HG03039 (cell line): ENCODE results near the gene FAM222B.
"Not testable (repeated sequence)": the region's sequence is repeated elsewhere in the genome, so short reads cannot be mapped to it uniquely, and the experiment has no call there.

Source experiments
- ATAC-seq: cut with Tn5 transposase; IDR thresholded peaks from one replicate; pipeline ENCODE4 v1.9.1; 2021; ENCODE audit warnings: mild to moderate bottlenecking, moderate library complexity; ENCODE audit not compliant: unreplicated experiment

Gene FAM222B

DNA sequence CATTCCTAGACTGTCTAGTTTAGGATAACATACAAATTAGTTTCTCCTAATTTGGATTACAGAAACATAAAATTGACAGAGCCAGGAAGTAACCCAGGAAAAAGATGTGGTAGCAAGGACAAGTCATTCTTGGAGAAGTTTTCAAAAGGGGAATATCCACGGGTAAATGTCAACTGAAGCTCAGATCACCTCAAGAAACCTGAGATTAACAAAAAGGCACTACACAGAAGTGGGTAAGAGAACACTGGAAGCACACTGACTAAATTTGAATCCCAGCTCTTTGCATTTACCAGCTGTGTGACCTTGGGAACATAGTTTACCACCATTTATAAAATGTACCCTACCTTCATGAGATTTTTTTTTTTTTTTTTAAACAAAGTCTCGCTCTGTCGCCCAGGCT, 59.4 kb downstream of the FAM222B start:
- no peak for ATAC-seq

DNA sequence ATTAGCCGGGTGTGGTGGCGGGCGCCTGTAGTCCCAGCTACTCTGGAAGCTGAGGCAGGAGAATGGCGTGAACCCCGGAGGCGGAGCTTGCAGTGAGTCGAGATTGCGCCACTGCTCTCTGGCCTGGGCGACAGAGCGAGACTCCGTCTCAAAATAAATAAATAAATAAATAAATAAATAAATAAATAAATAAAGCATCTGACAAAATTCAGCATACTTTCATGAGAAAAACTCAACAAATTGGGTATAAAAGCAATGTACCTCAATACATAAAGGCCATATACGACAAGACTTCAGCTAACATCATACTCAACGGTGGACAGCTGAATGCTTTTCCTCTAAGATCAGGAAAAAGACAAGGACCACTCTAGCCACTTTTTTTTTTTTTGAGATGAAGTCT, 63.0 kb downstream of the FAM222B start:
- ATAC-seq, result not testable (repeated sequence)

DNA sequence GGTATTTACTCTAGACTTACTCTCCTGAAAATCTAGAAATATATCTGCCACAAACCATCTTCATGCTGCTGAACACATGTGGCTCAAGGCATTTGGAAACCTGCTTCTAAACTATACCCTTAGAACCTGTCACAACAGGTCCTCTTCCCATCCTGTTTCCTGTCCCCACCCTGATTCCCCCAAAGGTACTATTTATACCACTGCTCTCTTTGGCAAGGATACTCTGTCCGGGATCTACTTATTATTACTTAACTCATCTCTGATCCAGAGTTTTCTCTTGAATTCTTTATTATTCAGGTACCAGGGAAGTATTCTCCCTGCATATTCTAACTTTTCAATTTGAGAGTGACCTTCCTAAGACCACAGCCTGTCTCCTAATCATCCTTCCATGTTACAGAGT, 65.4 kb downstream of the FAM222B start:
- no peak for ATAC-seq

DNA sequence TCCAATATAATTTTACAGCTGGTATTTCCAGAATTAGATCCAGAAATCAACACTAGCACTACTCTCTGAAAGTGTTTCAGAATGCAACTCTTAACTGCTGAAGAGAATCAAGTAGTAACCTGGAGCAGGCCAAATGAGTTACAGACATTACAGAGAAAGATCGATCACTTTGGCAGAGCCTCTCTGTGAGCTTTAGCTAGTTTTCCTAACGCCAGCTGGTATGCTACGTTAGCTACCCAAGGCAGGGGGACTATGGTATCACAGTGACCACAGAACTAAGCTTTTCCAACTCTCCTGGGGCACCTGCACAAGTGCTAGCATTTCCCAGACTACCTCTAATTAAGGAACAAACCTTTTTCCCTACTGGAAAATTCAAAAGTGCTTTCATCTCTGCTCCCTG, 68.4 kb downstream of the FAM222B start:
- ATAC-seq, result no peak

DNA sequence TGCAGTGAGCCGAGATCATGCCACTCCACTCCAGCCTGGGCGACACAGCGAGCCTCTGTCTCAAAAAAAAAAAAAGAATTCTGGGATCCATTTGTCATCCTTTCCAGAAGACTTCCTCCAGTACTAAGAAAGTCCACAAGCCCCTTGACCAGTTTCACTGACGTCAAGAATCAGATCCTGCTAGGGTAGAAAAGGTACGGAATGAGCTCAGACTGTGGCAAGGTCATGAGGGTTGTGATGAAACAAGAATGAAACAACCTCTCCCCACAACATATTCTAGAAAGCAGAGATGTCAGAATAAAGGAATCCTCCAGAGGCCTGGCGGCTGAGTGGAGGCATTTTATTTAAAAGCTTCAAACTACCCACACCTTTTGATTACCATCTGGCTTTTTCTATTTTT, 68.9 kb downstream of the FAM222B start:
- no peak for ATAC-seq

DNA sequence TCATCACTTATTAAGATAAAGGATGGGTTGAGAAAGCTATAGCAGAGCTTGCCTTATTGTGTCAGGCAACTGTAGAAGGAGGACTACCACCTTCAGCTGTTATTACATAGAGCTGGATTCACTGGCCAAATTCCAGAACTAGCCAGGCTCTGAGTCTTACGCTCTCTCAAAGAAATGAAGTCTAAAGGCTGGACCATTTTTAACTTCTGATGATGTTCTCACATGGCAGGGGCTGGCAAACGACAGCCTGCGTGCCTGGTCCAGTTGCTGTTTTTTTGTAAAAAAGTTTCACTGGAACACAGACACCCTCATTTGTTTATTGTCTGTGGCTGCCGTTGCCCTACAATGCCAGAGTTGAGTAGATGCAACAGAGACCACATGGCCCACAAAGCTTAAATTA, 77.6 kb downstream of the FAM222B start:
- no peak for ATAC-seq

DNA sequence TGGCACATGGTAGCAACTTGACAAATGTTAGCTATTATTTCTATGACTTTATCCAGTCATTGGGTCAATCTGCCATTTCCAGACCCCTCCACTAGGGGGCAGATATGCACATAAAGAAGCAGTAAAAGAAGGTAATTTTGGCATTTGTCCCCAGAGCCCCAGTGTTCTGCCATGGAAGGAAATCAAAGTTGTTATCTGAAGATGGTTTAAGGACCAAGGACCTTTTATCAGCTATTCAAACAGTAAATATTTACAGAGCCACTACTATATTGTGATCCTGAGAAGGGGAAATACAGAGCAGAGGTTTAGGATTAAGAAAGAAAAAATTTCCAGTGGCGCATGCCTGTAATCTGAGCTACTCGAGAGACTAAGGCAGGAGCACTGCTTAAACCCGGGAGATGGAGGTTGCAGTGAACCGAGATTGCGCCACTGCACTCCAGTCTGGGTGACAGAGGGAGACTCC, 78.8 kb downstream of the FAM222B start:
- no peak for ATAC-seq

DNA sequence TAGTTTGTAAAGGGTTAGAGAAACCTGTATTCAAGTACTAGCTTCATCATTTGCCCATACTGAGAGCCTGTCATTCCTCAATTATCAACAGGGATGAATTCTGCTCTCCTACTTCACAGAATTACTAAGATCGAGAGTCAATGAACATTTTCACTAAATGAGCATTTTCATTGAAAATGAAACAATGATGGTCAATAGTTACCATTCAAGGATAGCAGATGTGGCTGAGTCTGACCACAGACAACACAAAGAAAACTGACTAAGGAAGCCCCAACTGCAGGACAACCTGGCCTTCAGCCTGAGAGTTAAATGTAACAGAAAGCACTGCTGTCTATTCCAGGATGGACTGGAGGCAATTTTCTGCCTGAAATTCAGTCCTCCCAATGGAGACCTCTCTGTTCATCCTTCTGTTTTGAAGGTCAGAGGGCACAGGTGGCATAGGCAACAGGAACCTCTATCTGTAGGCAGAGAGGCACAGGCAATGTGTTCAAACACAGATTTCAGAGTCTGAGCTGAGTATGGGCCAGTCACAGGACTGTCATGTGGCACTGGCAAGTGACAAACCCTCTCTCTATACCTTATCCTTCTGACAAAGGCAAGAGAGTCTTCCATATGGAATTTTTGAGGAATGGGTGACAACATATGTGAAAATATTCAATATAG, 79.3 kb downstream of the FAM222B start:
- no peak for ATAC-seq

DNA sequence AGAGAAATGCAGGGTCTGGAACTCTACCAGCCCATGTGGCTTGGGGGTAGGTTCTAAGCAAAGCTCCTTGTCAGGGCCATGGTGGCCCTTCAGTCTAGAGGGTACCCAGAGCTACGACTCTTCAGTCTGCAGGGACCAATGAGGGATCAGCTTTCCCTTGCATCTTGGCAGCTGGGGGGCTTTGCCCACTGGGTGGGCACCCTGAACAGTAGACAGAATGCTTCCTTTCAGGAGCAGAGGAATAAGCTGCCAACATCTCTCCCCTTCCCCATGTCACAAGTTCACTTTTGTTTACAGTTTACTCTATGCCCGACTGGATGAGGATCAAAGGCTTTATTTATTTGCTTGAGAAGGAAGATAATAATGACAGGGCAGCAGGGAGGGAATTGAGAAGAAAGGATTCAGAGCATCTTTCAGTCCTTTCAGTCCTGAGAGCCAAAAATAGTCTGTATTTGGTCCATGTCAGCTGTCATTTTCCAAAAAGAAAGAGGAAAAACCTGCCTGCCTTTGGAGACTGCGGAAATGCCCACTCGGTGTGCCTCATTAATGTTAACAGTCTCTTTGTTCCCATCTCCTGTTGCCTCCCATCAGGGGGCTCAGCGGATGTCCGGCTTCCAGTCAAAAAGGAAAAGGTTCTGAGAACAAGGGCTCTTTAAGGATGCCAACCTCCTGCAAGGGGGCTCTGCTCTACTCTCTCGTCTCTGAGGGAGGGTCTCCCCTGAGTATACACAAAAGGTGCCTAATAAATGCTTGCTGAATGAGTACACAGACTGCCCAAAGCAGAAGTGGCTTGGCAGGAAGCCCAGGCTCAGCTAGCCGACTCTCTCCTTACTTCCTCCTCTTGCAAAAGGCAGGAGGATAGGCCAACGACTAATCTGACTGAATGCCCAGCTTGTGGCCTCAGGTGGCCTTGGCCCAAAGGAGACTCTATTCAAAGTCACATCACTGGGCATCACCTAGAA, 81.7 kb downstream of the FAM222B start:
- no peak for ATAC-seq

DNA sequence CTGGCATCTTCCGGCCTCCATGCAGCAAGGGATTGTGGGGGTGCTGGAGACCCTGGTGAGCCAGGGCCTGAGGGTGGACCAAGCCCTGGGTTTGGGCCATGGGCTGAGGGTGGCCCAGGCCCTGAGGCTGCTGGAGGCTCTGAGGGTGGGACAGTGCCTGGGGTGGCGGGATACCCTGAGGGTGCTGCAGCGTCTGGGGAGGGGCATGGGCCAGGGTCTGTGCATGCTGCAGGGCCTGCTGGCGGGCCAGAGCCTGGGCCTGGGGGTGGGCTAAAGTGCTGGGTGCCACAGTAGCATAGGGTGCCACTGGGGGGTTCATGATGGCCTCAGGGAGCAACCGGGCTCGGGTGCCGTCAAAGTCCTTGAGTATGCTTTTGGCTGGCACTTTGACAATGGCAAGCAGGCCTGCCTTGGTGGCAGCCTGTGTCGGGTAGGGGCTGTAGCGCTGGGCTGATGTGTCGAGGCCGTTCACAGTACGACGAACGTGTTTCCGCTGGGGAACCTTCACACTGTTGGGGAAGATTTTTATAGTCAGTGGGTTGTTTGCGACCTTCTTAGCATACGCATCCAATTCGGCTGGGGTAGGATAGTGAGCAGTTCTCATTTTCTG, 83.2 kb downstream of the FAM222B start:
- ATAC-seq, result no peak

DNA sequence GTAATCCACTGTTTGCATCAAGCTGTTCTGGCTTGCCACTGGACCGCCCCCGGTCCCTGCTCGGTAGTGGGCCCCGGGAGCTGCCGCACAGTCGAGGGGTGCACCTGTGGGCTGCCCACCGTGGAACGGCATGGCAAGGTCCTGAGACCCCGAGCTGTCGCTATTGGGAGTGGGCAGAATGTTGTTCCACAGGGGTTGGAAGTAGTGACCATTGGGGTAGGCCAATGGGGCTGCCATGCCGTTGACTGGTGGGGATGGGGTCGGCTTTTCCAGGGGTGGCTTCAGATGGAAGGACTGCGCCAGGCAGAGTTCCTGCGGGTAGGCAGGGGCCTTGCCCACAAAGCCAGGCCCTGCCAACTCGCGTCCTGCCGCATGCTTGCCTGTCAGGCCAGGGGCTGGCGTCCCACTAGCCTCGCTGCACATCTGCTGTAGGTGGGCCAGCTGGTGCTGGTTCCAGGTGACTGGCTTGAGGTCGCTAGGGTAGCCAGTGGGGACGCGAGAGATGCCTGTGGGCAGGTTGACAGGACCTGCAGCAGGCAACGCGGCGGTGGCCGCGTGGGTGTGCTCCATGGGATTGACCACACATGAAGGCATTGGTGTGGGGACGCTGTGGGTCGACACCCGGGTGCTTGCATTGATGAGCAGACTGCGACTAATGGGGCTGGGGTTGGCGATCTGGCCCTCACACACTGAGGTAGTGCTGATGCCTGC, 84.0 kb downstream of the FAM222B start:
- ATAC-seq, result no peak

DNA sequence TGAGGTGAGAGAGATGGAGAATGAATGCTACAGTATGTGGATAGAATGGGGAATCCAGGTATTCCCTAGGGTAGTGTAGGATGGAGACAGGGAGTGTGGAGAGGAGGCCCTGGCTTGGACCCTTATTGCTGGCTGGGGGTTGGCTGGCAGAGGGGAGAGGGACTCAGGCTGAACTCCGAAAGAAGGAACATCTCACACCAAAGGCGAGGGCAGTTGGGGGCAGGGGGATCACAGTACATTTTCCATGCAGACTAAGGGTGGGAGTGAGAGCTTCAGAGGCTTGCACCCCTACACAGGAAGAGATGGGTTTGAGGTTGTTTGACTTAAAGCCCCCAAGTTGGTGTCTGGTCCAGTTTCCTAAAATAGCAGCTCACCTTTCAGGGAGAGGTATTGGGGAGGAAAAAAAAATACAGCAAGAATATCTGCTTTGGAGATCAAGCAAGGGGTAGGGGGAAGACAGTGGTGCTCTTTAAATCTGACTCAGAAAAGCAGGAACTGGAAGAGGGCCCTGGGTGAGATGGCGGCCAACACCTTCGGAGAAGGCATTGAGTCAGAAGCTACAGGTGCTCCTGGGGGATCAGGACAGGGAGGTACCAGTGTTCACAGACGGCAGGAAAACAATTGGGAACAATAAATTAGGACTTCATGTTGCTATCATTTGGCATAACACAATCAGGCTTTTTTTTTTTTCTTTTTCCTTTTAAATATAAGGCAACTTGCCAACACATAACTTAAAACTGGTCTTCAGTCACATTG, 86.4 kb downstream of the FAM222B start:
- ATAC-seq, result no peak

DNA sequence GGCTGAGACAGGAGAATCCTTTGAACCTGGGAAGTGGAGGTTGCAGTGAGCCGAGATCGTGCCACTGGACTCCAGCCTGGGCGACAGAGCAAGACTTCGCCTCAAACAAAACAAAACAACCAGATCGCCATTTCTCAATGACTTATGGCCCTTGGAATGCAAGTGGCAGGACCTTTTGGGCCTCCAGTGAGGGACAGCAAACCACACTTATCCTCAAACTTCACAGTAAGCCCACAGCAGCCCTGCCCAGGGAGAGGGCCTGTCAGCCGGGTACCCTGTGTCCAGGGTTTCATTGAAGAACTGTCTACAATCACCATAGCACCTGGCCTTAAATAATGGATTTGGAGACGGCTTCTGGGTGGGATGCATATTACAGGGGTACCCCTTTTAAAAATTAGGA, 87.1 kb downstream of the FAM222B start:
- no peak for ATAC-seq

DNA sequence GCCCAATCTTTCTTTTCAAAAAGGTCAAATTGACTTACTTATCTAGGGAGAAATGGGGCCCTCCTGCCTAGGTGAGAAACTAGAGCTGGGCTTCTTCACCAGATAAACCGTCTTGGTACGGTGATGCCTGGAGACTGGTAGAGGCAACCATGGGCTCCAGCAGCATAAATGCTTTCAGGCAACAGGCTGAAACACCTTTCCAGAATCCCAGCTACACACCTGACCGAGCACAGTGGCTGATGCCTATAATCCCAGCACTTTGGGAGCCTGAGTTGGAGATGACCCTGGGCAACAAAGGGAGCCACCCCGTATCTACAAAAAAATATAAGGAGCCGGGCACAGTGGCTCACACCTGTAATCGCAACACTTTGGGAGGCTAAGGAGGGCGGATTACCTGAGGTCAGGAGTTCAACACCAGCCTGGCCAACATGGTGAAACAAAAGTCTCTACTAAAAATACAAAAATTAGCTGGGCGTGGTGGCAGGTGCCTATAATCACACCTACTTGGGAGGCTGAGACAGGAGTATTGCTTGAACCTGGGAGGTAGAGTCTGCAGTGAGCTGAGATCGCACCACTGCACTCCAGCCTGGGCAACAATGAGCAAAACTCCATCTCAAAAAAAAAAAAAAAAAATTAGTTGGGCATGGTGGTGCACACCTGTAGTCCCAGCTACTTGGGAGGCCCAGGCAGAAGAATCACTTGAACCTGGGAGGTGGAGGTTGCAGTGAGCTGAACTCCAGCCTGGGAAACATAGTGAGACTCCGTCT, 90.8 kb downstream of the FAM222B start:
- ATAC-seq, result no peak

DNA sequence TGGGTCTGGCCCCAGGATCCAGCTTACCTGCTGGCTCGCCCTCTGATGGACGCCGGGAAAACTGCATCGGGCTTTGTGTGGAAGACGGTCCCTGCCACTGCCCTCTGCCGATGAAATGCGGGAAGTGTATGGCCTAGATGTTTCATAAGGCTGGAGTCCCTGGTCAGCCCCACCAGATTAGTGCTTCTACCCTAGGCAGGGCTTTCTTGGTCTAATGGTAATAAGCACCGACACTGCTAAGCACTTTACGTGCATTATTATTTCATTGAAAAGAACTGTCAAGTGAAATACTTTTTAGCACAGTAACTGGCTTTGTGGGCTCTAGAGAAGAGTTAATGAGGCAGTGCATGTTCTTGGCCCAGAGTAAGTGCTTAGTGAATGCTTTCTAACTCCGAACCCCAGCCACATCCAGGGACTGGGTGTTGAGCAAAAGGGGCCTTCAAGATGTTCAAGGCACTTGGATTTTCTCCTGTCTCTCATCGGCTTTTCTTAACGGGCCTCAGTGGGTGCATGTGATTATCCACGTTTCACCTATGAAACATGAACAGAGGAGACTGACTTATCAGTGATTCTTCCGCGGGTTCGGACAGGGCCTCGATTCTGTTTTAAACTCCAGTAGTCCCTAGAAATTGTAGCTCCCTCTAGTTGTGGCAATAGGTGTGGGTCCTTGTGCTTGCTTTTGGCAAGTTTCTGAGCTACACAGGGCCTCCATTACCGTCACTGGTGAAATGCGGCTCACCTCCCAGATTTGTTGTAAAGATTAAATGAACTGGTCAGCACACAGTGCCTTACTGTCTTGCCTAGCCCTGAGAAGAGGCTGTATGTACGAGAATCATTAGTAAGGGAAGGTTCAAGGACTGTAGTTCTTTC, 92.2 kb downstream of the FAM222B start:
- ATAC-seq, result no peak

DNA sequence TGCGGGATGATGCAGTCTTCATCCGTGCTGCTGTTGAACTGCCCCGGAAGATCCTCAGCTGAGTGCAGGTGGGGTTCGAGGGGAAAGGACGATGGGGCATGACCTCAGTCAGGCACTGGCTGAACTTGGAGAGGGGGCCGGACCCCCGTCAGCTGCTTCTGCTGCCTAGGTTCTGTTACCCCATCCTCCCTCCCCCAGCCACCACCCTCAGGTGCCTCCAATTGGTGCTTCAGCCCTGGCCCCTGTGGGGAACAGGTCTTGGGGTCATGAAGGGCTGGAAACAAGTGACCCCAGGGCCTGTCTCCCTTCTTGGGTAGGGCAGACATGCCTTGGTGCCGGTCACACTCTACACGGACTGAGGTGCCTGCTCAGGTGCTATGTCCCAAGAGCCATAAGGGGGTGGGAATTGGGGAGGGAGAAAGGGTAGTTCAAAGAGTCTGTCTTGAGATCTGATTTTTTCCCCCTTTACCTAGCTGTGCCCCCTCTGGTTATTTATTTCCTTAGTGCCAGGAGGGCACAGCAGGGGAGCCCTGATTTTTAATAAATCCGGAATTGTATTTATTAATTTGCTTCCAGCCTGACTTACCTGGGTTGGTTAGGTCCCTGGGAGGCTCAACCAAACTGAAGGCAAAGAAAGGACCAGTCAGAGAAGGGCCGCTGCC, 92.9 kb downstream of the FAM222B start:
- ATAC-seq, result no peak

DNA sequence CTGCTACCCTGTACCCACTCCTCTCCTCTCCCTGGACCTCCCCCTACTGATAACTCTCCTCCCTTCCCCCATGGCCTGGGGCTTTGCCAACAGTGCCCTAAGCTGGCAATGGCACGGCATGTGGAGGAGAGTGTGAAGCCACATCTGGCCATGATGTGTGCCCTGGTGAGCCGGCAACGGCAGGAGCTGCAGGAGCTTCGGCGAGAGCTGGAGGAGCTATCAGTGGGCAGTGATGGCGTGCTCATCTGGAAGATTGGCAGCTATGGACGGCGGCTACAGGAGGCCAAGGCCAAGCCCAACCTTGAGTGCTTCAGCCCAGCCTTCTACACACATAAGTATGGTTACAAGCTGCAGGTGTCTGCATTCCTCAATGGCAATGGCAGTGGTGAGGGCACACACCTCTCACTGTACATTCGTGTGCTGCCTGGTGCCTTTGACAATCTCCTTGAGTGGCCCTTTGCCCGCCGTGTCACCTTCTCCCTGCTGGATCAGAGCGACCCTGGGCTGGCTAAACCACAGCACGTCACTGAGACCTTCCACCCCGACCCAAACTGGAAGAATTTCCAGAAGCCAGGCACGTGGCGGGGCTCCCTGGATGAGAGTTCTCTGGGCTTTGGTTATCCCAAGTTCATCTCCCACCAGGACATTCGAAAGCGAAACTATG, 93.6 kb downstream of the FAM222B start:
- ATAC-seq, result no peak
